NCI-H2081 treated with DMSO at 0.1 percent for 48 hours (cell line): ENCODE data around the gene TSHZ1.

ENCODE experiments used
- DNase-seq: peaks from one replicate; lab custom pipeline; 2025; lab: John Stamatoyannopoulos, UW

TSHZ1 gene

DNA sequence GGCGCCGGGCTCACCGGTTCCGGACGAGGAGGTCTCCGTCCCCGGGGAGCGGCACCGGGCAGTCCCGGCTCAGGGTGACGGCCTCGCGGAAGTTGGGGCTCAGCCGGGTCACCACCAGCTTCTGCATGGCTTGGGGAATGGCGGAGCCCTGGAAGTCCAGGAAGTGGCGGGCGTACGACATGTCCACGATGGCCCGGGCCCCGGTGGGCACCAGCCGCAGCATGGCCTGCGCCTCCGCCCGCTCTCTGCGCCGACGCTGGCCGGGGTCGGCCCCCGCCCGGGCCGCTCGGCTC, 1.8 kb upstream of the TSHZ1 start:
- no peak for DNase-seq

DNA sequence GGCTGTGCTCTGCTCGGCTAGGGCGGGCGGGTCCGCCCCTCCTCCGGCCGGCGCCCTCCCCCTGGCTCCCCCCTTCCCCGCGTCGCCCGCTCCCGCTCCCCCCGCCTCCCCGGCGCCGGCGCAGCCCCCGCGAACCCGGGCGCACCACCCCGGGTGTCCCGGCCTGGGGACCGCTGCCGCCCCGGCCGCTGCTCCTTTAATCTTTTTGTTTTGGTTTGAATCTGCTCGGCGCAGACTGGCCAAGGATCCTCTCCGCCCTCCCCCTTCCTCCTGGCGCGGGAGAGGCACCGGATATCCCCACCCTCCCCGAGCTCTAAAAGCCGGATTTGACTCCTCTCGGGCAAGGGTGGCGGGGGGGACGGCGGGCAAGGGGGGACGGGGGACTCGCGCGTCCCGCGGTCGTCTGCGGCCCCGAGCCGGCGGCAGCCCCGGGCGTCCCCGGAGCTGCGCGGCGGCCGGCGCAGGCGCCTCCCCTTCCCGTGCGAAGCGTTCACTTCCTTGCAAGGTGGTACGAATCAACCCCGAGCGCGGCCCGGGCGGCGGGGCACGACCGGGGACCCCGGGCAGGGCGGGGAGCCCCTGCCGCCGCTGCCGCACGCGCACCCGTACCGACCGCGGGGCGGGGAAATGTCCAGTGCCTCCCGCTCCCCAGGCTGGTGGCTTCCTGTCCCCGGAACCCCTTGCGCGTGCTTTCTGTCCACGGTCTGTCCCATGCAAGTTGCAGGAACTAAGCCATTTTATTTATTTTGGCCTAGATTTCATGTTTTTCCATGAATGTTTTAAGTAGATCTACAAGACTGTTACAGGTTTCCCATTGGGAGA, 1.3 kb upstream of the TSHZ1 start, which contains the start of gene PTGR3:
TSS of gene PTGR3 (minus strand) at position 11 of the 822 bp plus-strand sequence. CDS start 81 bp downstream, outside the sequence.
- DNase-seq = peak; percentile 75

DNA sequence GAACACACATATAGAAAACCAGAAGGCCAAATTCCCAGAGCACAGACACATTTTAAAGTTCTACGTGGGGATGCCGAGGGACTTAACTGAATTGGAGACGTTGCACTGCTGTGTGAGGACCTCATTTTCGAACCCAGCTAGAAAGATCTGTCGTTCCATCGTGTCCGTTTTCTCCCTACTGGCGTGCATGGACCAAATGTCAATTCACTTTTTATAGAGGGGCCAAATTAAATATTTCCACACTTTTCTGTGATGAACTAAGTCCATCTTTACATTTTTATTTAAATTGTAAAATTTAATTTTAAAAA, 692 bp upstream of the TSHZ1 start:
- no peak for DNase-seq

DNA sequence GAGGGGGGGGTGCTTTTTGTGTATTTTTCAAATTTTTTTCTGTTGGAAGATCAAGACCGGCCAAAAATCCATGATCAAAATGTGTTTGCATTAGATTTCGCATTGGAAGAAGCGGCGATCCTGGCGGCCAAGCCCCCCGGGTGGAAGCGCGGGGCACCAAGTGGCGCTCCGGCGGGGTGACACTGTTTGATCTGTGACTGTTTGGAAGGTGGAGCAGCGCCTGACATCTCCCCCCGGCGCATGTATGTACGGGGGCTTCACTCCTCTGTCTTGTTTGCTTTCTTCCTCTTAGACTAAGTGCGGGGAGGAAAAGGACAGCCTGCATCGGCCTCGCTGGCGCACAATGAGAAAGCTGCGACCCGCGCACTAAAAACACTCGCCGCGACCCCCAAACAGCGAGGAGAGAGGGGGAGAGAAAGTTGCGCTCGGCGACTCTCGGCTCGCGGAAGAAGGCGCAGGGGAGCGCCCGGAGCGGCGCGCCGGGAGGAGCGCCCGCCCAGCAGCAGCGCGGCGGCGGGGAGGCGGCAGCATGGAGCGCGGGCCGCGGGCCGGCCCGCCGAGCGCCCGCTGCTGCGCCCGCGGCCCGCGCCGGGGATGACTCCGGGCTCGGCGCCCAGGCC, 515 bp downstream of the TSHZ1 start:
- no peak for DNase-seq

DNA sequence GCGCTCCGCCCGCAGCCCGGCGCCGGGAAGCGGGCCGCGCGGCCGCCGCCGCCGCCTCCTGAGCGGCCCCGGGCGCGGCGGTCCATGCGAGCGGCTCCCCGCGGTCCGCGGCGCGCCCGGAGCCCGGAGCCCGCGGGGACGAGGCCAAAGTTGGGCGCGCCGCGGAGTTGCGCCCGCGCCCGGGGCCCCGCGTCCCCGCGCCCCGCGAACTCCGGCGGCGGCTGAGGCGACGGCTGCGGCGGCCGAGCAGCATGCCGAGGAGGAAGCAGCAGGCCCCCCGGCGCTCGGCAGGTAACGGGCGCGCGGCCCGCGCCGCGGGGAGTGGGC, 992 bp downstream of the TSHZ1 start:
- DNase-seq = no peak

DNA sequence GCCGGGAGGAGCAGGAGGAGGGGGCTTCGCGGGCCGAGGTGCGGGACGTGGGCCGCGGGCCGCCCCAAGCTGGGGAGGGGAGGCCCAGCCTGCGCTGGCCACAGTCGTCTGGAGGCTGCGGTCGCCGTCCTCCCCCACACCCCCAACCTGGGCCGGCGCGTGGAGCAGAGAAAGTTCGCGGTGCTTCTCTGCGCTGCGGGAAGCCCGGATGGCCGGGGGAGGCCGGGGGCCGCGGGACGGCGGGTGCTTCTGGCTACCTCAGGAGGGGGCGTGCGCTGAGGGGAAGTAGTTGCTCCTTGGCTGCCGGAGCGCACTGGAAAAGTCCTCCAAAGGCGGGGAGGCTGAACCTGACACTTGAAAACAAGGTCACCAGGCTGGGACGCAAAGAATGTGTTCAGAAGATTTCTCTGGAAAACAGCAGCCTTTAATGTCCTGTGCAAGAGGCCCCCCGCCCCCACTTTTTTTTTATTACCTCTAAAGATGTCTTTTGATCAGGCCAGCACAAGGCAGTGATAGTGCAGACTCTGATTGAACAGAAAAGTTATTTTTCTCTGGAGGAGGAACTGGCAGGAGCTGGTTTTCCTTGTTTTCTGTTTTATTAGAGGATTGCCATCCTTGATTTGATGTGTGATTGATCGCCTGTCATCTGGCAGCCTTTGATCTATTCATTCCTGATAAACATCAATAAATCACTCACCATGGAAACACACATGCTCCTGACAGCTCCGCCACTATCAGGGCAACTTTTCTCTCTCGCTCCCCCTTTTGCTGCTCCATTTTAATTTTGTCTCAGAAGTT, 1.6 kb downstream of the TSHZ1 start:
- DNase-seq = no peak

DNA sequence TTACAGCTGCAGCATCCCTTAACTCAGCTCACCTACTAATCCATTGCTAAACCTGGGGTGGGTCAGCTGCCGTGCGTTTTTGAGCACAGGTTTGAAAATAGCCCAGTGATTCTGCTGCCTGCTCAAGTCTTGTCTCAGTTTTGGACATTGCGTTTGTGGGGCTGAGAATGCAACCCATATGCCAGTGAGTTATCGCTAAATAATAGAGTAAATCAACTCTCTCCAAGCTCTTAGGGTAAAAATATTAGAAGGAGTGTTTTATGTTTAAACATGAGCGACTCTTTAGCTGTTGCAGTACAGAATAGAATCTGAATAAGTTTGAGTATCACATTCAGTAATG, 2.1 kb downstream of the TSHZ1 start:
- DNase-seq = no peak

DNA sequence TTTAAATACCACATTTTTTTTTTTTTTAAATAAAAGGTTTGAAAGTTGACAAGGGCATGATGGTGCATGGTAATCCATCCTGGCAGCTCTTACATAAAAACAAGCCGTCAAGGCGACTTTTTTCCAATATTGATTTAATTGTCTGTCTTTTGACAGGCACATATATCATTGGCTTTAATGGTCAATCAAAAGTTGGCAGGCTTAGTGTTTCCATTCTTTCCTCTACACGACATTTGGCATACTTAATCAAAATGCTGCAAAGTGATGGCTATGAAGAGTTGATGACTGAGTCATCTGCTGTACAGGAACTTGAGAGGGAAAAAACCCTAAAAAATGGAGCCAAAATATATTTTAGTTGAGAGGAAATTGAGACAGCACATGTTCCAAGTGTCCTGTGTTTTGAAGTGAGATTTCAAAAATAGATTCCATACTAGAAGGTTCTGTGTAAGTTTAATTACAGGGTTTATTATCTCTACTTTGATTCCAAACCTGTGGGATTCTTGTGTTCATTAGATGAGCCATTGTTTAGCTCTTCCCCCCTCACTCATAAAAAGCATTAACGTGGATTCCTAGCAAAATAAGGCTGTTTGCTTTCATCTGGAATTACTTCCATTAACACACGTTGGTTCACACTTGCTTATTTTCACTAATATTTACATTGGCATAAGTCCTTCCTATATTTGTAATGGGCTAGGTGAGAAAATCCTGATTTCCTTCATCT, 3.2 kb downstream of the TSHZ1 start:
- peak; percentile 69 for DNase-seq

DNA sequence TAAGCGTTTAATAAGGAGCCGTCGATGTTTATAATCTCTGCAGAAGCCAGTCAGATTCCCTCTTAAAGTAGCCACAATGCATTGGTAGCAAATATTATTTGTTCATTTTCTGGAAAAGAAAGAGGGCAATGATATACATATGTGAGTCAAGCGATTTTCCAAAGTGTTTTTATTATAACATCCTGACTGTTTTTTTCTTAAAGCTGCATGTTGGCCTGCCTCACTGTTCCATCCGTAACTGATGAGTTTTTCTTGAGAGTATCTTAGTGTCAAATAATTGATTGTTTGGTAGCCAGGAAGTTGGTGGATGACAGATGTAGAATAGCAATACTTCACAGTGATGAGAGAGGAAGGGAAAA, 3.7 kb downstream of the TSHZ1 start:
- no peak for DNase-seq

DNA sequence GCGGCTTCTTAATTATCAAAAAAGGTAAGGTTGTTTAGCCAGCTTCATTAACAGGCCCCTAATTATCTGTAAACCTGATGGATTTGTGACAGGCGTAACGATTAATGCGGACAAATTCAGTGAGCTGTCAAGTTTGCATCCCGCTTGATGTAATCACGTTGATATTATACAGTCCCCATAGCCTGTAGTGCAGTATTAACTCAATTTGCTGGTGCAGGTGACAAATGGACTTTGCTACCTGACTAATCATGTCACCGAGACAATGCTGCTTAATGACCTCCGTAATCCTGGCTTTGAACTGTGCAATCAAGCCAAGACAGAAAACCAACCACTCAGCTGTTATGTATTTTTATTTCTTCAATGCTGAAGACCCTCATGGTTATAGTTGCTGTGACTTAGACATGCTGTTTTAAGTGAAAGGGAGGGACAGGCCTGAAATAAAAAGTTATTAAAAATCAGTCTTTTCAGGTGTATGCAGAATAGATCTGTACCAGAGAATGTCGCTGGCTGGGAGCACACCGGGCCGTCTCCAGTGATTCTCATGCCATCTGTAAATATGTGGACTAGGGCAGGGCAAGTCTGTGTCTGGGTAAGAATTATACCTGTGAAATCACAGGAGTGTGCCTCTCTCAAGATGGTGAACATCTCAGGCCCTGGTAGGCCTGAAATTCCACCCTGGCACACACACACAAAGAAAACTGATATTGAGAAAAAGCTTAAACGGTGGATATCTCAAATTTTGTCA, 4.3 kb downstream of the TSHZ1 start:
- DNase-seq = peak; percentile 18

DNA sequence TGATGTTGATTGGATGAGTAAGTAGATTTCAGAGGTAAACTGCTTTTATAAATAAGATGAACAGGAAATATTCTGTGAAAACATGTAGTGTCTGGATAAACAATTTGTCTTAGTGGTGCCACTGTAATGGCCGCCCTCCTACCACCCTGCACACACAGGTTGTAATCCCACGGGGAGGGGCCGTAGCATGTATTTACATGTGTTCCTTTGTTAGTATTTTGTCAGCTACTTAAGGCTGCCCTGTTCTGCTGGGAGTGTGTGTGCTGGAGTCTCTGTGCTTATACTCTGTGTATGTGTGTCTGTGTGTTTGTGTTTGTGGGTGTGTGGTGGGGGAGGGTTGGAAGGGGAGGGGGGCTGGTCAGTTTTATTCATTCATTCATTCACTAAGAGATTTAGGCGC, 5.1 kb downstream of the TSHZ1 start:
- no peak for DNase-seq

DNA sequence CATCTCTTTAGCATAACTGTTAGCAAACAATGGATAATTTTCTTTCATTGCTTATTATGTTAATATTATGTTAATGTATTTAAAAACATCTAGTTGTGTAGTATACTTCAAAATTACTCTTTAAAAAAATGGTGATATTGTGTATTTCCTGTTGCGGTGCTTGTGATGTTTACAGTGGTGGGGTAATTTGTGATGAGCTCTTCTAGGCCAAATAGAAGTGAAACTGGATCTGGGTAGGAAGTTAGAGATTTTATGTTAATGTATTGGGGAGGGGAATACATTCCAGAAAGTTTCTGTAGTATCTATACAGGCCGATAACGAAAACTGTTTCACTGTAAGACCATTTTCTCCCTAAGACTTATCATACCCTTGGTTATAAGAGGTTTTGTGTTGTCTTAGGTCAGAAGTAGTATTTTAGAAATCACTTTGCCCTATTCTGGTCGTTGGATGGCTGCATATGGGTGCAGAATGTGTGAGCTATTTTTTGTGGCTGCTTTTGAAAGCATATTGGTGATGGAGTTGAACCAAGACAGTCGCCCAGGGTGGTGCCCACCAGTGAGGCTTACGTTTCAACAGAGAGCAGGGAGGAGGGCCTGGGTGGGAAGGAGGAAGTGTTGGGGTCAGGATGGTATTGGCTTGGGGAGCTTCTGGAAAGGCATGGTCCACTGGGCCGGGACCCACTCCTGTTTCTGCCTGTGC, 5.8 kb downstream of the TSHZ1 start:
- DNase-seq = no peak

DNA sequence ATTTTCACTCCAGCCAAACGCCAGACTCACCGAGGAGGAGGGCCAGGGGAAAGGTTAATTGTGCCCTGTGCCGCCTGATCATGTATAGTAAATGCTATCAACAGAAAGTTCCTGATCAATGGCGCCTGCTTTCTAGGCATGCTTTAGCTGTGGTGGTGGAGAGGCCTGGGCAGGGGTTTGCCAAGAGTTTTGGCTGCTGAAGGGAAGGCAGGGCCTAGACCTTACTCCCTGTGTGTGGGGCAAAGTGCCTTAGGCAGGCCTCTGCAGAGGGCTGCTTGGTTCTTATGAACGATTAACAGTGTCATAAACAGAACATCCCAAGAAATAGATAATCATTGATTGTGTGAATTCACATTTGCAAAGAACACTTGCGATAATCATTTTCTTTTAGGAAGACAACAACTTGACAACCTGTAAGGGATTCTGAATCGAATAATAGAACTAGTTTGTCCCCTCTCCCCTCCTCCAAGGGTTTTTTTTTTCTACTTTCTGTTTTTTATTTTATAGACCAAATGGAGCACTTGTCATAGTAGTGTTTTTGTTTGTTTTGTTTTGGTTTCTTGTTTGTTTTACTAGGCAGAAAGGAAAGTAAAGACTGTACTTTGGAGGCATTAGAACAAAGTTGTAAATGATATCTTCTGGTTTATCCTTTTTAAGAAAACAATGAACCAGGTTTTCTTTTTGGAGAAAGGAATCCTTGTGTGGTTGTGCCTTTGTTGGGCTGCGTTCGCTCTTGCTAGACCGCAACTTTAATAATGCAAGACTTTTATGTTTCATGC, 6.5 kb downstream of the TSHZ1 start:
- DNase-seq = no peak

DNA sequence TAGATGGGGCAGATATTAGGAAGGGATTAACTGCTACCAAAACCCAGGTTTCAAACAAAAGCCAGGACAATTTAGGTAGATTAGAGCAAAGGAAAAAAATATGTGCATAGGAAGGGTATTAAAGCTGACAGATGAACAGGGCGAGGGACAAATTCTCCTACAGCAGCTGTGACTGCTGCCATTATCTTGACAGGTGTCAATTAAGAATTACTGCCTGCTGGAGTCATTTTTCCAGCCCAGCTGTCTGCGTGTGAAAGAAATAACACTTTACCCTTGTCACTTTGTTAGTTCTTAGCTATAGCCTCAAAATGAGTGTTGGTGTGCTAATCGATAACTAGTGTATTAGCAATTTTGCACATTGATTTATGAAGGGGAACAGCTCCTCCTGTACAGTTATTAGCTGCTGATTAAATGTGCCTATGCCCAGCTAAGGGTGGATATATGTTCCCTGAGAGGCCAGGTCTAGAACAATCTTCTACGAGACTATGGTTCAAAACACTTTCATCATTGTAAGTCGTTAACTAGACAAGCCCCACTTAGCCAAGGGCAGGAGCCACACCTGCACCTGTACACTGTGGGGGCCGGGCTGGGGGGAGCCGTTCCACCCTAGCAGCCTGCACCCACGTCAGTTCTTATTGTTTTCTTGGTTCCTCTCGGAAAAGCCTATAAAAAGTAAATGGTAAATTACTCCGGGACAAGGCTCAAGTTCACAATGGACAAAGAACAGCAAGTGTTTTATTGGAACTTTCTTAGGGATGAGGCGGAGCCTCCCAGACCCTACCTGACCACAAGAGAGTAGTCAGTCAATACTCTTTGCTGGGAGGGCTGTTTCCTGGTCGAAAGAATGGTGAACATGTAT, 7.7 kb downstream of the TSHZ1 start:
- DNase-seq = no peak

DNA sequence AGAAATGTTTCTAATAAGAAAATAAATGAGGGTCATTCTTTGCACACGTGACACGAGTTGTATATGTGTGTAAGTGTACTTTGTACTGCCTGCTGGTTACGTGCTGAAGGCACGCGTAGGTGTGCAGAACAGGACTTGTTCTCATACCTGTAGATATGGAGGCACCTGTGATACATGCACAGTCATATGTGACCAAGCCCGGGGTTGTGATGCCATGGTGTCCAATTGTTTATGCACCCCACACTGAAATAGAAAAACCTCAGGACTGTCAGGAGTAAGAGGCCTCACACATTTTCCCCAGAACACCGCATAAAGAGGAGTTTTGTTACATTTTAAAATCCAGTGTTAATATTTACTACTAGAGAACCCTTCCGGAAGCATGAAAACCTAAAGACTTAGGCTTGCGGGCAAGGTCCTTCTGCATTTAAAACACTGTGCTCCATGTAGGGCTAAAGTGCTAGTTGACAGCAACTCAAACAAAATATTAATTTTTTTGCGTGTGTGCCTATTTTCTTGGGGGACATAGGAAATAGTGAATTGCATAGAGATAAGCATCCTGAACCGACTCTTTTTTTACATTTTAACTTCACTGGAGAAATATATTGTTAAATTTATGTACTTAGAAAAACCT, 9.3 kb downstream of the TSHZ1 start:
- no peak for DNase-seq

DNA sequence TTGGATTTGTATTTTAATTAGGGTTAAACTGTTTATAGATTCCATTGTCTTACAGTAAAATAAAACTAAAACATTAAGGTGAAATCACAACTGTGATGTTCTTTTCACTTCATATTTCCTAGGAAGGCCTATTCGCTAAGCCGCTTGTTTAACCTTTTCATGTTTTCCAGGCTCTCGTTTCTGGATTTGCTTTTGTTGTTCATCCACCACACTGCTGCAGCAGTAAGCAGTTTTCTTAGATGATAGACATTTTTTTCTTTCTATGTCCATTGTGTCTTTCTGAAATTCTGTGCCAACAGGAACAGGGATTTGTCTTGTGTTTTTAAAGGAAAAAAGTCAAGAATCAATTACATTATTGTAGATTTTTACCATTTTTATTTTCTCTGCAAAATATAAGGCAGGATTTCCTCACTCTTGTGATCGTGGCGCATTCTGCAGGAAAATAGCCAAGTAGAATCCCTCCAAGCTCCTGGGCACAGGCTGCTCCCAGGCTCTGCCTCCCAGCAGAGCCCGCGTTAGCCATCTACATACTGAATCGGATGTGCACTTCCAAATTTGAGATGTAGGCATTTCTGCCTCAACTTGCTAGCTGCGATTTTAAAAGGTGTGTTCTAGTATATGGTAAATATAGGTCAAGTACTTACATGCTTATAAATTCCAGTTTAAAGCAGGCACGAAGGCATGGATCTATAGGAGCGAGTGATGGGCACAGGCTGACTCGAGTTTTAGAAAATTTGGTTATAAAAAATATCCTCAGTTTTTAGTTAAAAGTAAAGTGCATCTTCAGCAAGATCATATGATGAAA, 10.2 kb downstream of the TSHZ1 start:
- DNase-seq = no peak

DNA sequence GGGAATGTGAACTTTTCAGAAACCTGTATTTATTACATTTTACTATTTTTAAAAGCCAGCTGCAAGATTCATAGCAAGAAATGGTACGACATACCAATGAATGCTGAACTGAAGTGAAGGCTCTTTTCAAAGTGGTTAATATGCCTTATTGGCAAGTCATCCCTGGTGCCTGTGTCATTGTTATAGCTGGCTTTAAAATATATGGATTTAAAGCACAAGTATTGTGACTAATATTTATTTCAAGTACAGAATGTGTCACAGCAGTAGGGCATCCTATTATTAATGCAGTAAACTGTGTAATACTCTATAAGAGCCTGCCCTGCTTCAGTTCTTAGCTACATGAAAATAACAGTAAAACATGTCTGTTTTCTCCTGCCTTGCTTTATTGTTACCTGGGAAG, 10.8 kb downstream of the TSHZ1 start:
- no peak for DNase-seq

DNA sequence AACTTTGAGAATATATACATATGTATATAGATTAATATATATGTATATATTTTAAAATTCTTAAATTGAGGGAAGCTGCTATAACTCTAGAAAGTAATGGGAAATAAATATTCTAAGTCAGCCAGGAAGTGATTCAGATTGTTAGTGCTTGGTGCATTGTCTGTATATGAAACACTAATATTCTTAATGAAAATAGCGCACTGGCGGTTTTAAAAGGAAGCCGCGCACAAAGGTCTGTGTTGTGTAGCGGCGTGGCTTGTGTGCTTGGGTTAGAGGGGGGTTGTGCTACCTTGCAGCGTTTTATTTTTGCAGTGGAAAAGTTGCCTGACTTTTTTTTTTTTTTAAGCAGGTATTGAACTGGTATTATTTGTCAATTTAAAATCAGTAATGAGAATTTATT, 11.3 kb downstream of the TSHZ1 start:
- DNase-seq = no peak

DNA sequence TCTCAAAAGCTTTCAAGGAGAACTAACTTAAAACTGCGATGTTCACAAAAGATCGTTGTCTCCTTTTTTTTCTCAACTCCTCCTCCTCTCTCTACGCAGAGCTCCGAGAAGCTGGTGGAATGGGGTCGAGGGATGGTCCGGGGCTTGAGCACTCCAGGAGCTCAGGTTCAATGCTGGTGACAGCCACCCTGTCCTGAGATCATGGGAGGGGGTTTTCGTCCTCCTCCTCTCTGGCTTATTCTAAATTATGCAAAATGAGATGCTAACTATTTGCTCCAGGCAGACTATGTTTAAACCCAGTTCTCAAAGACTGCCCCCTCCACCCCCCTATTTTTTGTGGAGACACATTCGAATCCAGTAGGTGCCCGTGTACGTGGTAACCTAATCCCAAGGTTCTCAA, 11.8 kb downstream of the TSHZ1 start:
- DNase-seq = no peak
